ENCODE measurements around the gene UPK1A. TPM values are rescaled to one million over a fixed set of nuclear protein-coding genes. Genes with fewer than 3 reads are reported as not detected.

Gene UPK1A
- total and polyA plus RNA-seq, 9 of the 15 experiments (the other 6 are each of a cell fraction or from before 2014, with no cell fraction given): 0.06 to 0.13 TPM; not detected in 7

- peak; percentile 11 for FAIRE-seq
- CTCF ChIA-PET (ENCODE audit: low intra/inter-chr PET ratio): no interaction called here
Observed at GRCh38 chr19:35710784-35711723, 44.7 kb downstream of the UPK1A start.

More at GRCh38 chr19:35710784-35711723, 44.7 kb downstream of the UPK1A start:
- Histone ChIP-seq H3K9ac (ENCODE audit: insufficient read depth in 1 of 2, low read depth in 2 of 2, low read length in 2 of 2) (no peak overlapping the region), H3K4me2 (ENCODE audit: insufficient read depth, low read length) (no peak overlapping the region), H2AFZ (ENCODE audit: low read depth, low read length) (no peak overlapping the region), H3K27ac (ENCODE audit: extremely low read depth, low read depth, low read length) (no peak overlapping the region), H3K36me3 (ENCODE audit: control insufficient read depth, insufficient read depth, low read length) (no peaks in the 10 kb centered on the region), H3K4me3 (no peak overlapping the region), H4K20me1 (replicated peaks; ENCODE audit: control insufficient read depth, insufficient read depth, low read length) (no peaks in the 10 kb centered on the region), H3K9me1 (ENCODE audit: control insufficient read depth, insufficient read depth, low read length) (no peaks in the 10 kb centered on the region), H3K27me3 (ENCODE audit: control insufficient read depth in 2 of 2, insufficient read depth in 2 of 2, low read length in 2 of 2) (peaks cover 25 to 75% of the 10 kb centered on the region in 2 experiments), H3K9me3 (replicated peaks; ENCODE audit: control insufficient read depth, insufficient read depth, low read depth, low read length) (no peaks in the 10 kb centered on the region), H3K4me1 (replicated peaks in 1 of 2; ENCODE audit: control insufficient read depth in 2 of 2, insufficient read depth in 2 of 2, low read length in 2 of 2) (peaks cover 3 to 20% of the 10 kb centered on the region in 2 experiments), H3K79me2 (ENCODE audit: control insufficient read depth, insufficient read depth, low read length) (no peaks in the 10 kb centered on the region; the same call in 2 of the 3 replicates)
- intact Hi-C loops (cut with micrococcal nuclease): no loop called here
- ATAC-seq (no peak), DNase-seq (ENCODE audit: extremely low read depth in 1 of 4, low spot score in 3 of 4) (no peak)
- in situ Hi-C loops (cut with MboI): no loop called here
- POLR2A ChIA-PET: interaction anchor here (0.6 to 0.9 kb wide), 2 partner anchors 11 to 471 kb away, joined by 3 read pairs; no protein-coding TSS in a partner anchor
- TF ChIP-seq ZNF766 (CRISPR knock-in tag; conservative IDR thresholded peaks at IDR 0.05) (no peak), TAF7 (tag; IDR thresholded peaks at IDR 0.05) (no peak), SETDB1 (IDR thresholded peaks at IDR 0.05; ENCODE audit: low read length) (no peak), SRSF3 (IDR thresholded peaks at IDR 0.05; ENCODE audit: insufficient read depth, low read length) (no peak), NFE2 (IDR thresholded peaks at IDR 0.05; ENCODE audit: low read depth) (no peak), RBM25 (IDR thresholded peaks at IDR 0.05; ENCODE audit: low read depth, low read length, severe bottlenecking) (no peak), ARHGAP35 (IDR thresholded peaks at IDR 0.05; ENCODE audit: partially characterized antibody) (no peak), HNRNPH1 (optimal IDR thresholded peaks at IDR 0.05; ENCODE audit: low read depth, low read length) (no peak), TRIM24 (IDR thresholded peaks at IDR 0.05) (no peak)
- TF ChIP-seq, protein P1, sequence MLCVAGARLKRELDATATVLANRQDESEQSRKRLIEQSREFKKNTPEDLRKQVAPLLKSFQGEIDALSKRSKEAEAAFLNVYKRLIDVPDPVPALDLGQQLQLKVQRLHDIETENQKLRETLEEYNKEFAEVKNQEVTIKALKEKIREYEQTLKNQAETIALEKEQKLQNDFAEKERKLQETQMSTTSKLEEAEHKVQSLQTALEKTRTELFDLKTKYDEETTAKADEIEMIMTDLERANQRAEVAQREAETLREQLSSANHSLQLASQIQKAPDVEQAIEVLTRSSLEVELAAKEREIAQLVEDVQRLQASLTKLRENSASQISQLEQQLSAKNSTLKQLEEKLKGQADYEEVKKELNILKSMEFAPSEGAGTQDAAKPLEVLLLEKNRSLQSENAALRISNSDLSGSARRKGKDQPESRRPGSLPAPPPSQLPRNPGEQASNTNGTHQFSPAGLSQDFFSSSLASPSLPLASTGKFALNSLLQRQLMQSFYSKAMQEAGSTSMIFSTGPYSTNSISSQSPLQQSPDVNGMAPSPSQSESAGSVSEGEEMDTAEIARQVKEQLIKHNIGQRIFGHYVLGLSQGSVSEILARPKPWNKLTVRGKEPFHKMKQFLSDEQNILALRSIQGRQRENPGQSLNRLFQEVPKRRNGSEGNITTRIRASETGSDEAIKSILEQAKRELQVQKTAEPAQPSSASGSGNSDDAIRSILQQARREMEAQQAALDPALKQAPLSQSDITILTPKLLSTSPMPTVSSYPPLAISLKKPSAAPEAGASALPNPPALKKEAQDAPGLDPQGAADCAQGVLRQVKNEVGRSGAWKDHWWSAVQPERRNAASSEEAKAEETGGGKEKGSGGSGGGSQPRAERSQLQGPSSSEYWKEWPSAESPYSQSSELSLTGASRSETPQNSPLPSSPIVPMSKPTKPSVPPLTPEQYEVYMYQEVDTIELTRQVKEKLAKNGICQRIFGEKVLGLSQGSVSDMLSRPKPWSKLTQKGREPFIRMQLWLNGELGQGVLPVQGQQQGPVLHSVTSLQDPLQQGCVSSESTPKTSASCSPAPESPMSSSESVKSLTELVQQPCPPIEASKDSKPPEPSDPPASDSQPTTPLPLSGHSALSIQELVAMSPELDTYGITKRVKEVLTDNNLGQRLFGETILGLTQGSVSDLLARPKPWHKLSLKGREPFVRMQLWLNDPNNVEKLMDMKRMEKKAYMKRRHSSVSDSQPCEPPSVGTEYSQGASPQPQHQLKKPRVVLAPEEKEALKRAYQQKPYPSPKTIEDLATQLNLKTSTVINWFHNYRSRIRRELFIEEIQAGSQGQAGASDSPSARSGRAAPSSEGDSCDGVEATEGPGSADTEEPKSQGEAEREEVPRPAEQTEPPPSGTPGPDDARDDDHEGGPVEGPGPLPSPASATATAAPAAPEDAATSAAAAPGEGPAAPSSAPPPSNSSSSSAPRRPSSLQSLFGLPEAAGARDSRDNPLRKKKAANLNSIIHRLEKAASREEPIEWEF (CRISPR knock-in tag; IDR thresholded peaks at IDR 0.05): no peak
- 8% methylated on average over 13 of the region's 13 CpGs for WGBS (ENCODE audit: insufficient coverage, low coverage, missing lambda C conversion rate)
- no TSS peak for BruUV-seq (replicated peaks)

All from K562 (cell line).